Activated T-cell treated with anti-CD3 and anti-CD28 coated beads, Interleukin-2, amount 50 U/mL, for 4 hours (primary cell): Measurements from ENCODE around the gene FOCAD. TPM values are rescaled to one million over a fixed set of nuclear protein-coding genes. Genes with fewer than 3 reads are reported as not detected.

Source experiments
- ATAC-seq, 2 donors: fragments of 200-7000 bp; cut with Tn5 transposase; one replicate each; pipeline ENCODE4 v1.10.0; 2021
- DNase-seq: peaks from one replicate; pipeline ENCODE4 v3.0.0-alpha.2; 2020
- H3K27me3 Mint-ChIP-seq: one replicate; pipeline ENCODE4 v1.8.0; 2021; ENCODE audit warnings: low read depth, mixed read lengths
- H3K36me3 Mint-ChIP-seq: one replicate; pipeline ENCODE4 v1.8.0; 2022; ENCODE audit warnings: mixed read lengths; ENCODE audit not compliant: insufficient read depth
- H3K4me1 Mint-ChIP-seq: one replicate; pipeline ENCODE4 v1.8.0; 2021; ENCODE audit warnings: low read depth, mixed read lengths
- H3K4me3 Mint-ChIP-seq: one replicate; pipeline ENCODE4 v1.8.0; 2021; ENCODE audit warnings: mild to moderate bottlenecking, moderate library complexity, mixed read lengths
- H3K9me3 Mint-ChIP-seq: one replicate; pipeline ENCODE4 v1.8.0; 2021; ENCODE audit warnings: mixed read lengths
- total RNA-seq, 3 donors: library from RNA; stranded (reverse); gene quantifications; one replicate each; pipeline ENCODE4 v1.2.1, GENCODE V29; 2021

Gene FOCAD
- total RNA-seq, 3 donors from 2014 or later, result 15.5 to 19.9 (median 18.6) TPM

- ATAC-seq, result no peak
- H3K36me3 Mint-ChIP-seq, result peaks cover 39% of the 10 kb centered on the region
These were observed 318.0 kb downstream of the FOCAD start for GRCh38 chr9:21002040-21002439.

GRCh38 chr9:21015129-21015815, 331.2 kb downstream of the FOCAD start:
- peaks cover 30% of the 10 kb centered on the region for H3K36me3 Mint-ChIP-seq

More at GRCh38 chr9:21002040-21002439, 318.0 kb downstream of the FOCAD start:
- no peak for DNase-seq
- Mint-ChIP-seq H3K9me3 (peaks cover 16% of the 10 kb centered on the region), H3K27me3 (no peaks in the 10 kb centered on the region), H3K4me3 (no peak overlapping the region), H3K4me1 (peaks cover 26% of the 10 kb centered on the region)

GRCh38 chr9:21015995-21016394, 331.9 kb downstream of the FOCAD start:
- DNase-seq, result no peak
- H3K36me3 Mint-ChIP-seq, result peaks cover 33% of the 10 kb centered on the region
- no peaks in the 10 kb centered on the region for H3K9me3 Mint-ChIP-seq
- H3K4me3 Mint-ChIP-seq, result no peak overlapping the region
- H3K4me1 Mint-ChIP-seq, result peaks cover 9% of the 10 kb centered on the region
- no peaks in the 10 kb centered on the region for H3K27me3 Mint-ChIP-seq
- no peak for ATAC-seq

More at GRCh38 chr9:21015129-21015815, 331.2 kb downstream of the FOCAD start:
- ATAC-seq, result no peak
- Mint-ChIP-seq H3K27me3 (no peaks in the 10 kb centered on the region), H3K4me1 (peaks cover 8% of the 10 kb centered on the region), H3K9me3 (no peaks in the 10 kb centered on the region), H3K4me3 (no peak overlapping the region)
- no peak for DNase-seq

- ATAC-seq, result peak in 1 of 2 donors; percentile 38
- Mint-ChIP-seq H3K4me1 (peaks cover 13% of the 10 kb centered on the region), H3K9me3 (no peaks in the 10 kb centered on the region), H3K4me3 (no peak overlapping the region), H3K36me3 (peaks cover 38% of the 10 kb centered on the region), H3K27me3 (no peaks in the 10 kb centered on the region)
- DNase-seq, result no peak
These were observed 332.8 kb downstream of the FOCAD start for GRCh38 chr9:21016701-21017491.

- peaks cover 44% of the 10 kb centered on the region for H3K36me3 Mint-ChIP-seq
- peaks cover 20% of the 10 kb centered on the region for H3K4me1 Mint-ChIP-seq
- H3K9me3 Mint-ChIP-seq, result no peaks in the 10 kb centered on the region
- no peak overlapping the region for H3K4me3 Mint-ChIP-seq
- DNase-seq (no peak), ATAC-seq (no peak)
- no peaks in the 10 kb centered on the region for H3K27me3 Mint-ChIP-seq
These were observed 334.1 kb downstream of the FOCAD start for GRCh38 chr9:21018177-21018576.

GRCh38 chr9:21023861-21024260, 339.8 kb downstream of the FOCAD start:
- ATAC-seq, result no peak

GRCh38 chr9:21027295-21027694, 343.2 kb downstream of the FOCAD start:
- H3K27me3 Mint-ChIP-seq, result no peaks in the 10 kb centered on the region
- H3K4me1 Mint-ChIP-seq, result peaks cover 30% of the 10 kb centered on the region
- ATAC-seq (no peak), DNase-seq (no peak)
- no peak overlapping the region for H3K4me3 Mint-ChIP-seq
- H3K36me3 Mint-ChIP-seq, result peaks cover 22% of the 10 kb centered on the region
- no peaks in the 10 kb centered on the region for H3K9me3 Mint-ChIP-seq

More at GRCh38 chr9:21023861-21024260, 339.8 kb downstream of the FOCAD start:
- Mint-ChIP-seq H3K36me3 (peaks cover 35% of the 10 kb centered on the region), H3K9me3 (no peaks in the 10 kb centered on the region), H3K27me3 (no peaks in the 10 kb centered on the region), H3K4me3 (no peak overlapping the region), H3K4me1 (peaks cover 35% of the 10 kb centered on the region)
- DNase-seq, result no peak

- peak in 1 of 2 donors; percentile 17 for ATAC-seq
- H3K27me3 Mint-ChIP-seq, result no peaks in the 10 kb centered on the region
- H3K36me3 Mint-ChIP-seq, result peaks cover 19% of the 10 kb centered on the region
- H3K4me3 Mint-ChIP-seq, result no peak overlapping the region
- no peak for DNase-seq
- peaks cover 36% of the 10 kb centered on the region for H3K4me1 Mint-ChIP-seq
- no peaks in the 10 kb centered on the region for H3K9me3 Mint-ChIP-seq
These were observed 344.4 kb downstream of the FOCAD start for GRCh38 chr9:21028466-21028865.

GRCh38 chr9:21029661-21030060, 345.6 kb downstream of the FOCAD start:
- no peak for ATAC-seq
- peaks cover 11% of the 10 kb centered on the region for H3K36me3 Mint-ChIP-seq
- H3K9me3 Mint-ChIP-seq, result no peaks in the 10 kb centered on the region
- H3K4me3 Mint-ChIP-seq, result no peak overlapping the region
- no peak for DNase-seq
- H3K4me1 Mint-ChIP-seq, result peaks cover 30% of the 10 kb centered on the region
- H3K27me3 Mint-ChIP-seq, result no peaks in the 10 kb centered on the region

GRCh38 chr9:21030389-21031035, 346.5 kb downstream of the FOCAD start:
- H3K4me1 Mint-ChIP-seq, result peaks cover 30% of the 10 kb centered on the region
- H3K9me3 Mint-ChIP-seq, result no peaks in the 10 kb centered on the region

GRCh38 chr9:21031091-21031807, 347.2 kb downstream of the FOCAD start, which contains the start of gene HACD4:
HACD4 (minus strand) TSS chr9:21031640; CDS start chr9:21031590, 50 bp downstream.
- Mint-ChIP-seq H3K27me3 (peaks cover 2% of the 10 kb centered on the region), H3K4me1 (peaks cover 24% of the 10 kb centered on the region), H3K9me3 (no peaks in the 10 kb centered on the region), H3K36me3 (peaks cover 6% of the 10 kb centered on the region), H3K4me3 (peak within 1 kb of the TSS; percentile 76)
- peak; percentile 72 to 74 for ATAC-seq
- peak; percentile 44 for DNase-seq

More at GRCh38 chr9:21030389-21031035, 346.5 kb downstream of the FOCAD start:
- ATAC-seq (peak; percentile 81 to 83), DNase-seq (no peak)
- peaks cover 11% of the 10 kb centered on the region for H3K36me3 Mint-ChIP-seq
- no peak overlapping the region for H3K4me3 Mint-ChIP-seq
- H3K27me3 Mint-ChIP-seq, result no peaks in the 10 kb centered on the region

- Mint-ChIP-seq H3K9me3 (no peaks in the 10 kb centered on the region), H3K36me3 (peaks cover 1% of the 10 kb centered on the region), H3K27me3 (peaks cover 2% of the 10 kb centered on the region), H3K4me3 (peak overlapping the region; percentile 76), H3K4me1 (peaks cover 20% of the 10 kb centered on the region)
- no peak for DNase-seq
- ATAC-seq, result no peak
These were observed 347.7 kb downstream of the FOCAD start for GRCh38 chr9:21031808-21032183.

GRCh38 chr9:21037278-21037677, 353.2 kb downstream of the FOCAD start:
- Mint-ChIP-seq H3K27me3 (peaks cover 2% of the 10 kb centered on the region), H3K9me3 (no peaks in the 10 kb centered on the region), H3K4me3 (no peak overlapping the region), H3K36me3 (no peaks in the 10 kb centered on the region), H3K4me1 (peaks cover 23% of the 10 kb centered on the region)
- no peak for ATAC-seq
- no peak for DNase-seq

- DNase-seq, result no peak
- H3K9me3 Mint-ChIP-seq, result no peaks in the 10 kb centered on the region
- H3K27me3 Mint-ChIP-seq, result peaks cover 2% of the 10 kb centered on the region
- H3K36me3 Mint-ChIP-seq, result no peaks in the 10 kb centered on the region
- ATAC-seq, result no peak
- H3K4me1 Mint-ChIP-seq, result peaks cover 13% of the 10 kb centered on the region
- H3K4me3 Mint-ChIP-seq, result no peak overlapping the region
These were observed 355.2 kb downstream of the FOCAD start for GRCh38 chr9:21039302-21039701.
